GM18868 (cell line): ENCODE measurements around the gene POU4F3.
"Not testable (repeated sequence)": the region's sequence is repeated elsewhere in the genome, so short reads cannot be mapped to it uniquely, and the experiment has no call there.

Experiments
- ATAC-seq: cut with Tn5 transposase; IDR thresholded peaks from one replicate; pipeline ENCODE4 v1.9.1; 2021; ENCODE audit warnings: mild to moderate bottlenecking, moderate library complexity; ENCODE audit not compliant: unreplicated experiment

POU4F3 gene

GRCh38 chr5:146338774-146339714 is at the start of gene POU4F3:
TSS of gene POU4F3 (plus strand) at chr5:146338839. CDS start at chr5:146339113, 274 bp downstream.
- no peak for ATAC-seq

GRCh38 chr5:146290318-146290717 is 48.3 kb upstream of the POU4F3 start:
- no peak for ATAC-seq

GRCh38 chr5:146291421-146292074 is 47.1 kb upstream of the POU4F3 start:
- ATAC-seq, result peak; percentile 88

- ATAC-seq, result no peak
Observed at GRCh38 chr5:146296245-146296644, 42.4 kb upstream of the POU4F3 start.

GRCh38 chr5:146298920-146299319 is 39.7 kb upstream of the POU4F3 start:
- ATAC-seq, result not testable (repeated sequence)

GRCh38 chr5:146301626-146302025 is 37.0 kb upstream of the POU4F3 start:
- no peak for ATAC-seq

- ATAC-seq, result no peak
Observed at GRCh38 chr5:146302406-146302805, 36.2 kb upstream of the POU4F3 start.

- no peak for ATAC-seq
Observed at GRCh38 chr5:146306838-146307237, 31.8 kb upstream of the POU4F3 start.

- no peak for ATAC-seq
Observed at GRCh38 chr5:146307796-146308195, 30.8 kb upstream of the POU4F3 start.

- no peak for ATAC-seq
Observed at GRCh38 chr5:146310540-146310939, 28.1 kb upstream of the POU4F3 start.

GRCh38 chr5:146311278-146311677 is 27.4 kb upstream of the POU4F3 start:
- no peak for ATAC-seq

GRCh38 chr5:146313027-146313426 is 25.6 kb upstream of the POU4F3 start:
- ATAC-seq, result no peak

- no peak for ATAC-seq
Observed at GRCh38 chr5:146321571-146321970, 17.1 kb upstream of the POU4F3 start.

- ATAC-seq, result no peak
Observed at GRCh38 chr5:146327257-146327870, 11.3 kb upstream of the POU4F3 start.

GRCh38 chr5:146327989-146328388 is 10.7 kb upstream of the POU4F3 start:
- ATAC-seq, result no peak

- no peak for ATAC-seq
Observed at GRCh38 chr5:146329697-146330096, 8.9 kb upstream of the POU4F3 start.

GRCh38 chr5:146331423-146331822 is 7.2 kb upstream of the POU4F3 start:
- ATAC-seq, result no peak

GRCh38 chr5:146334074-146334533 is 4.5 kb upstream of the POU4F3 start:
- ATAC-seq, result no peak

- no peak for ATAC-seq
Observed at GRCh38 chr5:146336197-146336596, 2.4 kb upstream of the POU4F3 start.

GRCh38 chr5:146337264-146337904 is 1.3 kb upstream of the POU4F3 start:
- ATAC-seq, result no peak

GRCh38 chr5:146337928-146338327 is 711 bp upstream of the POU4F3 start:
- ATAC-seq, result no peak
